GM12878 (cell line): Measurements from ENCODE around the gene FOXP1. TPM values are rescaled to one million over a fixed set of nuclear protein-coding genes. Genes with fewer than 3 reads are reported as not detected.

ENCODE experiments used
- ATAC-seq: fragments of 200-7000 bp; cut with Tn5 transposase; 3 replicates; pipeline ENCODE4 v1.9.1; 2020; ENCODE audit warnings: mild to moderate bottlenecking, moderate library complexity
- BruUV-seq: library from RNA; stranded (reverse); fragments of 400-500 nt; replicated peaks from 2 replicates; lab custom pipeline; 2021; lab: Mats Ljungman, UMichigan
- CTCF ChIA-PET: fragments of 300-600 bp; sonication (Branson Sonifier 250); formaldehyde crosslinking; extraction: SDS; loops from one replicate; lab custom pipeline; 2021; ENCODE audit warnings: inconsistent platforms; lab: Yijun Ruan, JAX
- POLR2A ChIA-PET: fragments of 350-600 bp; formaldehyde crosslinking; extraction: SDS; loops from one replicate; lab custom pipeline; 2021; ENCODE audit warnings: inconsistent platforms; lab: Charles Lee
- RAD21 ChIA-PET: fragments of 300-600 bp; sonication (Branson Sonifier 250); formaldehyde crosslinking; loops from one replicate; lab custom pipeline; 2023; ENCODE audit warnings: antibody characterized with exemption; ENCODE audit not compliant: unreplicated experiment; lab: Charles Lee
- SMC1A ChIA-PET: fragments of 300-600 bp; sonication (Branson Sonifier 250); formaldehyde crosslinking; loops from one replicate; lab custom pipeline; 2023; ENCODE audit not compliant: unreplicated experiment, uncharacterized antibody; lab: Charles Lee
- DNase-seq: peaks from one replicate; pipeline ENCODE4 v3.0.0-alpha.2; 2011; ENCODE audit warnings: low read depth, low spot score
- FAIRE-seq: peaks from 3 replicates; lab custom pipeline; 2011; peaks lifted over from hg19 to GRCh38; lab: Jason Lieb, UNC
- H2AFZ ChIP-seq: 2 replicates; pipeline ENCODE4 v1.6.0; 2011; ENCODE audit warnings: low read depth, low read length, control low read depth; ENCODE audit not compliant: control insufficient read depth
- H3K27ac ChIP-seq: 2 replicates; pipeline ENCODE4 v1.5.1; 2011; ENCODE audit warnings: control low read depth; ENCODE audit not compliant: control insufficient read depth, insufficient read depth
- H3K27me3 ChIP-seq, 2 experiments: replicated peaks in 1 of 2; 2 replicates each; pipeline versions ENCODE4 v1.6.0 to v1.6.1; 2011; ENCODE audit warnings: low read length in 1 of 2; ENCODE audit not compliant: control insufficient read depth in 2 of 2, insufficient read depth in 2 of 2
- H3K36me3 ChIP-seq, 2 experiments: 2 replicates each; pipeline ENCODE4 v1.5.1; 2011; ENCODE audit warnings: low read length in 1 of 2; ENCODE audit not compliant: control insufficient read depth in 2 of 2, insufficient read depth in 2 of 2
- H3K4me1 ChIP-seq: 2 replicates; pipeline ENCODE4 v1.6.1; 2011; ENCODE audit warnings: mild to moderate bottlenecking, low read length, moderate library complexity, mixed read lengths; ENCODE audit not compliant: control insufficient read depth, insufficient read depth
- H3K4me2 ChIP-seq: 2 replicates; pipeline ENCODE4 v1.6.0; 2011; ENCODE audit warnings: control low read depth; ENCODE audit not compliant: control insufficient read depth, insufficient read depth
- H3K4me3 ChIP-seq: fragments of 200-600 bp; sonication (generic); 2 replicates; pipeline ENCODE4 v1.5.1; 2016
- H3K79me2 ChIP-seq: 2 replicates; pipeline ENCODE4 v1.6.0; 2011; ENCODE audit warnings: low read length; ENCODE audit not compliant: control insufficient read depth, insufficient read depth
- H3K9ac ChIP-seq: 2 replicates; pipeline ENCODE4 v1.8.0; 2011; ENCODE audit warnings: low read length, control low read depth, mixed read lengths; ENCODE audit not compliant: control insufficient read depth, insufficient read depth
- H3K9me3 ChIP-seq: replicated peaks from 3 replicates; pipeline ENCODE4 v1.5.1; 2011; ENCODE audit warnings: mild to moderate bottlenecking, low read length; ENCODE audit not compliant: control insufficient read depth, insufficient read depth
- H4K20me1 ChIP-seq: 2 replicates; pipeline ENCODE4 v1.6.0; 2011; ENCODE audit not compliant: control insufficient read depth, insufficient read depth
- EZH2 ChIP-seq: IDR thresholded peaks from 2 replicates; pipeline ENCODE4 v1.6.1; 2012; ENCODE audit warnings: low read depth, mild to moderate bottlenecking, control low read depth, inconsistent platforms, low read length, borderline replicate concordance; ENCODE audit not compliant: control insufficient read depth
- SIX5 ChIP-seq: IDR thresholded peaks from 2 replicates; pipeline ENCODE4 v1.6.1; 2011; ENCODE audit warnings: mild to moderate bottlenecking, low read depth, low read length, moderate library complexity; ENCODE audit not compliant: severe bottlenecking
- SMAD5 ChIP-seq: IDR thresholded peaks from 2 replicates; pipeline ENCODE4 v1.6.1; 2016; ENCODE audit warnings: antibody characterized with exemption, low read depth
- USF2 ChIP-seq: IDR thresholded peaks from 2 replicates; pipeline ENCODE4 v1.6.1; 2011; ENCODE audit warnings: low read depth, low read length, improper control_type of control experiment, borderline replicate concordance
- ZBTB33 ChIP-seq: fragments of 450-650 bp; IDR thresholded peaks from 2 replicates; pipeline ENCODE4 v1.6.1; 2017; ENCODE audit warnings: mild to moderate bottlenecking
- ZNF592 ChIP-seq: fragments of 450-650 bp; IDR thresholded peaks from 2 replicates; pipeline ENCODE4 v1.6.1; 2017; ENCODE audit warnings: mild to moderate bottlenecking, moderate library complexity
- WGBS: methylation state at CpG from one replicate; pipeline ENCODE4 v1.1.6; 2016; ENCODE audit warnings: low lambda C conversion rate; ENCODE audit not compliant: insufficient replicate concordance, insufficient coverage; ENCODE audit errors: missing lambda C conversion rate; 5-methylcytosine and 5-hydroxymethylcytosine counted together
- in situ Hi-C: fragments of 300-500 bp; cut with MboI; formaldehyde crosslinking; loops from 9 replicates; pipeline ENCODE4 v1.14.3; 2018; ENCODE audit warnings: mixed read lengths
- intact Hi-C: fragments of 100-400 bp; cut with micrococcal nuclease; formaldehyde crosslinking; loops from one replicate; pipeline ENCODE4 v1.14.2; 2022; ENCODE audit not compliant: unreplicated experiment
- polyA plus RNA-seq, 11 experiments: library from polyadenylated mRNA; depleted of rRNA in 4 of 11; unstranded in 6 of 11; stranded (reverse) in 5 of 11; fragments of >200 nt; fragmentation: Nextera tagmentation in 4 of 11; fragmentation: Illumina TruSeq in 1 of 11; extraction: Ambion mirVana in 4 of 11; extraction: Trizol in 1 of 11; gene quantifications; 1 replicate in 1 of 11; 2 replicates in 10 of 11; pipeline versions ENCODE4 v1.2.1 to v1.2.3, GENCODE V29; 2011 to 2016; ENCODE audit warnings: inconsistent platforms in 2 of 11, missing spikeins in 2 of 11, low read depth in 1 of 11
- total RNA-seq, 4 experiments: library from RNA; depleted of rRNA in 3 of 4; stranded (reverse); fragments of >200 nt in 3 of 4; fragmentation: Illumina TruSeq in 1 of 4; extraction: Trizol in 1 of 4; gene quantifications; 2 replicates each; pipeline versions ENCODE4 v1.2.1 to v1.2.3, GENCODE V29; 2013 to 2021

The FOXP1 gene
- total and polyA plus RNA-seq, 10 of the 15 experiments (the other 5 are each of a cell fraction or from before 2014, with no cell fraction given), result 0.05 to 1.6 (median 0.20) TPM; not detected in 1

- no peaks in the 10 kb centered on the region for H4K20me1 ChIP-seq
- H3K4me2 ChIP-seq, result no peak overlapping the region
- no peak overlapping the region for H3K4me3 ChIP-seq
- SMC1A ChIA-PET, result interaction anchor here (1.3 kb wide), 1 partner anchor 9 kb away, joined by 3 read pairs; no protein-coding TSS in a partner anchor
- H3K27ac ChIP-seq, result no peak overlapping the region
- TF ChIP-seq ZNF592, result no peak
- TF ChIP-seq, all 136 proteins: peak for 0
- H3K9ac ChIP-seq, result no peak overlapping the region
- FAIRE-seq (no peak), ATAC-seq (no peak), DNase-seq (no peak)
- no peaks in the 10 kb centered on the region for H3K79me2 ChIP-seq
- ChIA-PET RAD21 (no interaction called here), CTCF (no interaction called here), POLR2A (no interaction called here)
- in situ Hi-C loops (no loop called here), intact Hi-C loops (no loop called here)
- BruUV-seq, result no TSS peak
- WGBS, result 71% methylated on average over 6 of the region's 6 CpGs
- no peaks in the 10 kb centered on the region for H3K36me3 ChIP-seq
- H3K9me3 ChIP-seq, result no peaks in the 10 kb centered on the region; the same call in 2 of the 3 replicates
- H2AFZ ChIP-seq, result no peak overlapping the region
- H3K27me3 ChIP-seq, result peaks cover 0 to 3% of the 10 kb centered on the region in 2 experiments; a peak in 2 of 4 replicates
- no peaks in the 10 kb centered on the region for H3K4me1 ChIP-seq
Measured at GRCh38 chr3:71450162-71450561, 133.4 kb downstream of the FOXP1 start.

- TF ChIP-seq USF2 (no peak), SMAD5 (no peak), EZH2 (no peak), ZBTB33 (no peak), SIX5 (no peak)
- ChIA-PET RAD21 (no interaction called here), CTCF (no interaction called here), SMC1A (no interaction called here), POLR2A (no interaction called here)
- intact Hi-C loops (no loop called here), in situ Hi-C loops (no loop called here)
- Histone ChIP-seq H3K4me1 (peaks cover 14% of the 10 kb centered on the region), H3K27ac (no peak overlapping the region), H3K27me3 (peaks cover 0 to 3% of the 10 kb centered on the region in 2 experiments; a peak in 1 of 4 replicates), H3K36me3 (no peaks in the 10 kb centered on the region), H3K9ac (no peak overlapping the region), H2AFZ (no peak overlapping the region), H3K4me3 (no peak overlapping the region), H4K20me1 (no peaks in the 10 kb centered on the region), H3K79me2 (no peaks in the 10 kb centered on the region), H3K9me3 (no peaks in the 10 kb centered on the region; the same call in 2 of the 3 replicates), H3K4me2 (no peak overlapping the region)
- WGBS, result 77% methylated on average over 5 of the region's 5 CpGs
- FAIRE-seq (no peak), ATAC-seq (no peak), DNase-seq (no peak)
- no TSS peak for BruUV-seq
Measured at GRCh38 chr3:71447803-71448202, 135.7 kb downstream of the FOXP1 start.
